HepG2 (cell line): Measurements from ENCODE around the gene SGF29. TPM values are rescaled to one million over a fixed set of nuclear protein-coding genes. Genes with fewer than 3 reads are reported as not detected.
"Not testable (repeated sequence)": the region's sequence is repeated elsewhere in the genome, so short reads cannot be mapped to it uniquely, and the experiment has no call there.

Experiments used
- ATAC-seq: fragments of 200-7000 bp; cut with Tn5 transposase; 3 replicates; pipeline ENCODE4 v1.9.1; 2020; ENCODE audit warnings: mild to moderate bottlenecking, moderate library complexity
- BruUV-seq: library from RNA; stranded (reverse); fragments of 400-500 nt; replicated peaks from 2 replicates; lab custom pipeline; 2021; lab: Mats Ljungman, UMichigan
- CTCF ChIA-PET: fragments of 300-600 bp; formaldehyde crosslinking; extraction: SDS; loops from one replicate; lab custom pipeline; 2021; ENCODE audit warnings: low total read pairs, inconsistent platforms, low intra/inter-chr PET ratio; lab: Yijun Ruan, JAX
- POLR2A ChIA-PET: fragments of 350-600 bp; sonication (Branson Sonifier 250); formaldehyde crosslinking; loops from one replicate; lab custom pipeline; 2020; ENCODE audit warnings: antibody characterized with exemption, inconsistent platforms; lab: Yijun Ruan, JAX
- DNase-seq: peaks from one replicate; pipeline ENCODE4 v3.0.0-alpha.2; 2015; ENCODE audit warnings: low spot score
- FAIRE-seq: peaks from 3 replicates; lab custom pipeline; 2011; peaks lifted over from hg19 to GRCh38; lab: Jason Lieb, UNC
- H2AFZ ChIP-seq: one replicate; pipeline ENCODE4 v1.6.1; 2011; ENCODE audit warnings: low read length, inconsistent platforms
- H3K27ac ChIP-seq: fragments of 300-600 bp; 3 replicates; pipeline ENCODE4 v1.8.0; 2011; ENCODE audit warnings: mixed run types, mild to moderate bottlenecking, mixed read lengths, low read length, inconsistent platforms; ENCODE audit not compliant: insufficient read depth; ENCODE audit errors: extremely low read length
- H3K27me3 ChIP-seq, 2 experiments: fragments of 200-600 bp in 1 of 2; 2 replicates in 1 of 2; 3 replicates in 1 of 2; pipeline versions ENCODE4 v1.6.0 to v1.8.0; 2011; ENCODE audit warnings: low read length in 2 of 2, mild to moderate bottlenecking in 2 of 2, moderate library complexity in 2 of 2, inconsistent platforms in 1 of 2; ENCODE audit not compliant: insufficient read depth in 2 of 2, control insufficient read depth in 1 of 2
- H3K36me3 ChIP-seq, 2 experiments: fragments of 200-600 bp in 1 of 2; replicated peaks in 1 of 2; 2 replicates in 1 of 2; 3 replicates in 1 of 2; pipeline versions ENCODE4 v1.5.1 to v1.8.0; 2011; ENCODE audit warnings: low read length in 2 of 2, inconsistent platforms in 1 of 2; ENCODE audit not compliant: insufficient read depth in 2 of 2, control insufficient read depth in 1 of 2
- H3K4me1 ChIP-seq: 2 replicates; pipeline ENCODE4 v1.5.1; 2012; ENCODE audit warnings: low read length, inconsistent platforms; ENCODE audit not compliant: insufficient read depth
- H3K4me2 ChIP-seq: 2 replicates; pipeline ENCODE4 v1.6.0; 2011; ENCODE audit warnings: low read depth, low read length, inconsistent platforms
- H3K4me3 ChIP-seq, 3 experiments: fragments of 200-600 bp in 1 of 3; sonication (generic), shearing (Covaris generic) in 1 of 3; replicated peaks in 1 of 3; 2 replicates each; pipeline ENCODE4 v1.5.1; 2011 to 2016; ENCODE audit warnings: low read length in 3 of 3, inconsistent platforms in 2 of 3, low read depth in 2 of 3, mild to moderate bottlenecking in 2 of 3, control low read depth in 1 of 3, mixed read lengths in 1 of 3; ENCODE audit not compliant: insufficient read depth in 1 of 3
- H3K79me2 ChIP-seq: one replicate; pipeline ENCODE4 v1.6.1; 2011; ENCODE audit warnings: low read length, inconsistent platforms; ENCODE audit not compliant: insufficient read depth
- H3K9ac ChIP-seq: 2 replicates; pipeline ENCODE4 v1.6.0; 2011; ENCODE audit warnings: mild to moderate bottlenecking, low read depth, low read length, inconsistent platforms; ENCODE audit not compliant: insufficient read depth
- H3K9me3 ChIP-seq: 2 replicates; pipeline ENCODE4 v1.5.1; 2012; ENCODE audit warnings: mild to moderate bottlenecking, low read length
- H4K20me1 ChIP-seq: 2 replicates; pipeline ENCODE4 v1.6.0; 2011; ENCODE audit warnings: inconsistent platforms, mild to moderate bottlenecking, low read length, moderate library complexity; ENCODE audit not compliant: insufficient read depth
- CCDC6 ChIP-seq: sonication (generic); formaldehyde crosslinking; IDR thresholded peaks from 2 replicates; pipeline ENCODE4 v1.8.1; 2022; ENCODE audit warnings: mild to moderate bottlenecking, missing genetic modification reagents, moderate library complexity
- CHD4 ChIP-seq: fragments of 200-600 bp; sonication (generic); IDR thresholded peaks from 2 replicates; pipeline ENCODE4 v1.7.0; 2017; ENCODE audit warnings: mild to moderate bottlenecking, low read length, borderline replicate concordance
- KAT8 ChIP-seq: IDR thresholded peaks from 2 replicates; pipeline ENCODE4 v1.6.1; 2016; ENCODE audit warnings: missing genetic modification reagents, missing compliant biosample characterization
- ZNF121 ChIP-seq: sonication (generic); formaldehyde crosslinking; IDR thresholded peaks from 2 replicates; pipeline ENCODE4 v1.5.0; 2020; ENCODE audit warnings: mild to moderate bottlenecking, missing genetic modification reagents
- ZNF3 ChIP-seq: IDR thresholded peaks from 2 replicates; pipeline ENCODE4 v1.7.0; 2017; ENCODE audit warnings: inconsistent platforms
- ZNF629 ChIP-seq: sonication (generic); formaldehyde crosslinking; conservative IDR thresholded peaks from 2 replicates; pipeline ENCODE4 v1.5.0; 2020; ENCODE audit warnings: missing genetic modification reagents
- ZNF776 ChIP-seq: sonication (generic); formaldehyde crosslinking; IDR thresholded peaks from 2 replicates; pipeline ENCODE4 v1.4.0; 2020; ENCODE audit warnings: mild to moderate bottlenecking, missing genetic modification reagents
- ZSCAN29 ChIP-seq: sonication (generic); formaldehyde crosslinking; conservative IDR thresholded peaks from 2 replicates; pipeline ENCODE4 v1.4.0; 2020; ENCODE audit warnings: mild to moderate bottlenecking, missing genetic modification reagents
- WGBS: methylation state at CpG from one replicate; pipeline ENCODE4 v1.1.6; 2017; ENCODE audit warnings: low lambda C conversion rate; 5-methylcytosine and 5-hydroxymethylcytosine counted together
- in situ Hi-C: cut with HindIII; loops from 2 replicates; pipeline ENCODE4 v1.10.0; 2017; ENCODE audit warnings: low pct_unique_long_range_greater_than_20kb; ENCODE audit not compliant: extremely low pct_ligation_motif_present
- intact Hi-C: fragments of 100-400 bp; cut with micrococcal nuclease; formaldehyde crosslinking; loops from one replicate; pipeline ENCODE4 v1.10.0; 2022; ENCODE audit not compliant: unreplicated experiment
- polyA plus RNA-seq, 8 experiments: library from polyadenylated mRNA; depleted of rRNA in 3 of 8; stranded (reverse) in 7 of 8; unstranded in 1 of 8; fragments of >200 nt; fragmentation: Illumina TruSeq in 4 of 8; extraction: Trizol in 4 of 8; gene quantifications; 2 replicates each; pipeline versions ENCODE4 v1.2.1 to v1.2.3, GENCODE V29; 2011 to 2016; ENCODE audit warnings: low read depth in 4 of 8, missing spikeins in 1 of 8, mixed read lengths in 1 of 8; ENCODE audit not compliant: insufficient read depth in 1 of 8
- total RNA-seq, 5 experiments: library from RNA; depleted of rRNA; stranded (reverse); fragments of >200 nt; fragmentation: Illumina TruSeq; extraction: Trizol; gene quantifications; 2 replicates each; pipeline ENCODE4 v1.2.3, GENCODE V29; 2016; ENCODE audit warnings: low read depth in 1 of 5

The SGF29 gene
- total and polyA plus RNA-seq, 2 of the 13 experiments (the other 11 are each of a cell fraction or from before 2014, with no cell fraction given): 5.0 to 29.4 TPM

DNA sequence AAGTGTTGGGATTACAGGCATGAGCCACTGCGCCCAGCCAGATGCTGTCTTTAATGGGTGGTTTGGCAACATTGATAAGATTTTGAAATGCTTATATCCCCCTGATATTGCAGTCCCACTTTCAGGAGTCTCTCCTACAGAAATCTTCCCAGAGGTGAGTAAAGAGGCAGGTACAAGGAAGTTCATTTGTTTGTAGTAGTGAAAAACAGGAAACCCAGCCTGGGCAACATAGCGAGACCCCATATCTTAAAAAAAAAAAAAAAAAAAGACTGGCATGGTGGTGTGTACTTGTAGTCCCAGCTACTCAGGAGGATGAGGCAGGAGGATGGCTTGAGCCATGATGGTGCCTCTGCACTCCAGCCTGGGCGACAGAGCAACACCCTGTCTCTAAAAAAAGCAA lies 8.7 kb upstream of the SGF29 start:
- H3K27me3 ChIP-seq: peaks cover 0 to 14% of the 10 kb centered on the region in 2 experiments; a peak in 1 of 5 replicates
- FAIRE-seq: no peak
- 92% methylated on average over 3 of the region's 3 CpGs for WGBS
- H3K27ac ChIP-seq: no peak overlapping the region
- no peaks in the 10 kb centered on the region for H3K9me3 ChIP-seq
- peaks cover 58% of the 10 kb centered on the region for H3K4me1 ChIP-seq
- ATAC-seq: no peak
- no peak for DNase-seq
- ChIA-PET CTCF (no interaction called here), POLR2A (no interaction called here)
- H3K36me3 ChIP-seq: no peaks in the 10 kb centered on the region
- H2AFZ ChIP-seq: no peak overlapping the region
- H4K20me1 ChIP-seq: no peaks in the 10 kb centered on the region
- H3K4me2 ChIP-seq: no peak overlapping the region
- H3K4me3 ChIP-seq: no peak overlapping the region
- in situ Hi-C loops: no loop called here
- intact Hi-C loops: loop anchor here (10.0 kb wide), 1 partner anchor 70 kb away; the partner anchor contains the start of gene SULT1A1
- no peak overlapping the region for H3K9ac ChIP-seq
- H3K79me2 ChIP-seq: no peaks in the 10 kb centered on the region
- no peak for TF ChIP-seq ZNF776
- no peak for TF ChIP-seq ZSCAN29 (CRISPR knock-in tag)
- TF ChIP-seq CHD4: no peak
- TF ChIP-seq KAT8 (CRISPR knock-in tag): no peak
- TF ChIP-seq CCDC6 (CRISPR knock-in tag): no peak
- TF ChIP-seq ZNF121 (CRISPR knock-in tag): peak; percentile 39; the same call in 1 of the 2 replicates
- BruUV-seq: no TSS peak

GRCh38 chr16:28545964-28546363 lies 7.8 kb upstream of the SGF29 start:
- POLR2A ChIA-PET, H3K9me3 ChIP-seq, FAIRE-seq, in situ Hi-C loops, H3K27ac ChIP-seq, ATAC-seq, H3K4me3 ChIP-seq, H3K9ac ChIP-seq, H4K20me1 ChIP-seq, H3K36me3 ChIP-seq, DNase-seq, H3K4me2 ChIP-seq, H3K79me2 ChIP-seq, BruUV-seq, H2AFZ ChIP-seq, CTCF ChIA-PET: not testable (repeated sequence)
- H3K27me3 ChIP-seq: peaks cover 0 to 14% of the 10 kb centered on the region in 2 experiments; a peak in 1 of 5 replicates
- intact Hi-C loops: loop anchor here (10.0 kb wide), 1 partner anchor 69 kb away; the partner anchor contains the start of gene SULT1A1
- peaks cover 49% of the 10 kb centered on the region for H3K4me1 ChIP-seq
- peak; percentile 77 for TF ChIP-seq ZNF3 (CRISPR knock-in tag)
- peak; percentile 79 for TF ChIP-seq ZNF629
- 68% methylated on average over 7 of the region's 7 CpGs for WGBS
